Neural cell (in vitro differentiated cells): ENCODE data around the gene MTG1. TPM values are rescaled to one million over a fixed set of nuclear protein-coding genes. Genes with fewer than 3 reads are reported as not detected.
"Not testable (repeated sequence)": the region's sequence is repeated elsewhere in the genome, so short reads cannot be mapped to it uniquely, and the experiment has no call there.

Experiments used
- H2AFZ ChIP-seq: fragments of 200-600, 300-800 bp; sonication (generic), shearing (Covaris generic); 2 replicates; pipeline ENCODE4 v1.6.0; 2014; ENCODE audit warnings: low read depth, mild to moderate bottlenecking, antibody characterized with exemption, low read length, moderate library complexity
- H3F3A ChIP-seq: fragments of 200-600 bp; shearing (Covaris generic); 2 replicates; pipeline ENCODE4 v1.6.1; 2016; ENCODE audit warnings: mild to moderate bottlenecking, moderate library complexity, mixed read lengths, antibody characterized with exemption, low read length; ENCODE audit not compliant: insufficient read depth, poor library complexity, severe bottlenecking
- H3K27ac ChIP-seq: fragments of 200-600, 300-800 bp; sonication (generic), shearing (Covaris generic); 2 replicates; pipeline ENCODE4 v1.5.1; 2014; ENCODE audit warnings: mild to moderate bottlenecking, low read length, moderate library complexity
- H3K27me3 ChIP-seq: fragments of 300-800, 200-600 bp; sonication (generic), shearing (Covaris generic); 2 replicates; pipeline ENCODE4 v1.6.0; 2014; ENCODE audit warnings: mild to moderate bottlenecking, low read depth, low read length, moderate library complexity; ENCODE audit not compliant: insufficient read depth
- H3K36me3 ChIP-seq: fragments of 300-800, 200-600 bp; sonication (generic), shearing (Covaris generic); 2 replicates; pipeline ENCODE4 v1.5.1; 2014; ENCODE audit warnings: mild to moderate bottlenecking, antibody characterized with exemption, low read length, moderate library complexity; ENCODE audit not compliant: insufficient read depth
- H3K4me2 ChIP-seq: fragments of 300-800, 200-600 bp; sonication (generic), shearing (Covaris generic); 2 replicates; pipeline ENCODE4 v1.6.0; 2014; ENCODE audit warnings: mild to moderate bottlenecking, low read length
- H3K4me3 ChIP-seq: fragments of 300-800, 200-600 bp; sonication (generic), shearing (Covaris generic); 2 replicates; pipeline ENCODE4 v1.5.1; 2014; ENCODE audit warnings: mild to moderate bottlenecking, low read length, moderate library complexity
- H3K79me2 ChIP-seq: fragments of 200-600 bp; shearing (Covaris generic); replicated peaks from 2 replicates; pipeline ENCODE4 v1.6.0; 2014; ENCODE audit warnings: mild to moderate bottlenecking, low read length, moderate library complexity; ENCODE audit not compliant: insufficient read depth
- H3K9ac ChIP-seq: fragments of 300-800, 200-600 bp; sonication (generic), shearing (Covaris generic); 2 replicates; pipeline ENCODE4 v1.6.1; 2016; ENCODE audit warnings: mild to moderate bottlenecking, low read length, mixed read lengths
- H3K9me2 ChIP-seq: fragments of 200-600 bp; shearing (Covaris generic); 2 replicates; pipeline ENCODE4 v1.6.1; 2016; ENCODE audit warnings: mild to moderate bottlenecking, low read length, mixed read lengths; ENCODE audit not compliant: insufficient read depth
- H3K9me3 ChIP-seq: fragments of 200-600, 300-800 bp; sonication (generic), shearing (Covaris generic); 2 replicates; pipeline ENCODE4 v1.6.1; 2016; ENCODE audit warnings: mild to moderate bottlenecking, mixed run types, low read length, moderate library complexity, mixed read lengths
- H4K20me1 ChIP-seq: fragments of 200-600 bp; shearing (Covaris generic); 2 replicates; pipeline ENCODE4 v1.6.1; 2016; ENCODE audit warnings: mild to moderate bottlenecking, mixed run types; ENCODE audit not compliant: insufficient read depth
- CTCF ChIP-seq: fragments of 450-650 bp; IDR thresholded peaks from 2 replicates; pipeline ENCODE4 v1.5.1; 2014; ENCODE audit warnings: antibody characterized with exemption, mild to moderate bottlenecking, moderate library complexity; ENCODE audit not compliant: poor library complexity, severe bottlenecking
- EP300 ChIP-seq: fragments of 450-650 bp; conservative IDR thresholded peaks from 2 replicates; pipeline ENCODE4 v1.6.1; 2014; ENCODE audit warnings: antibody characterized with exemption, mild to moderate bottlenecking, moderate library complexity; ENCODE audit not compliant: poor library complexity, severe bottlenecking
- EZH2 ChIP-seq: fragments of 200-600, 300-800 bp; shearing (Covaris generic), sonication (generic); IDR thresholded peaks from 2 replicates; pipeline ENCODE4 v1.6.1; 2014; ENCODE audit warnings: antibody characterized with exemption, low read length, borderline replicate concordance, mild to moderate bottlenecking; ENCODE audit not compliant: insufficient read depth, poor library complexity, severe bottlenecking
- MXI1 ChIP-seq: fragments of 450-650 bp; conservative IDR thresholded peaks from 2 replicates; pipeline ENCODE4 v1.6.1; 2014; ENCODE audit warnings: antibody characterized with exemption, mild to moderate bottlenecking; ENCODE audit not compliant: poor library complexity, severe bottlenecking
- POLR2AphosphoS5 ChIP-seq: IDR thresholded peaks from 2 replicates; pipeline ENCODE4 v1.6.1; 2012
- RAD21 ChIP-seq: fragments of 450-650 bp; conservative IDR thresholded peaks from 2 replicates; pipeline ENCODE4 v1.6.1; 2014; ENCODE audit warnings: antibody characterized with exemption, mild to moderate bottlenecking, moderate library complexity
- REST ChIP-seq: IDR thresholded peaks from 2 replicates; pipeline ENCODE4 v1.6.1; 2012; ENCODE audit warnings: borderline replicate concordance
- SMC3 ChIP-seq: fragments of 450-650 bp; conservative IDR thresholded peaks from 2 replicates; pipeline ENCODE4 v1.6.1; 2014; ENCODE audit warnings: antibody characterized with exemption, mild to moderate bottlenecking, moderate library complexity; ENCODE audit not compliant: poor library complexity
- TAF1 ChIP-seq: IDR thresholded peaks from 2 replicates; pipeline ENCODE4 v1.6.1; 2012; ENCODE audit warnings: low read depth
- polyA plus RNA-seq: library from polyadenylated mRNA; depleted of rRNA; stranded (reverse); fragments of >200 nt; gene quantifications from 2 replicates; pipeline ENCODE4 v1.2.3, GENCODE V29; 2014

The MTG1 gene
- polyA plus RNA-seq, 1 donor from 2014 or later = 52.3 TPM

GRCh38 chr10:133366751-133367150 lies 27.2 kb upstream of the MTG1 start:
- Histone ChIP-seq H3K9ac (no peak overlapping the region), H3K27ac (no peak overlapping the region), H3K9me2 (no peaks in the 10 kb centered on the region), H3K9me3 (no peaks in the 10 kb centered on the region), H3K4me2 (no peak overlapping the region), H3K36me3 (no peaks in the 10 kb centered on the region), H4K20me1 (no peaks in the 10 kb centered on the region), H3F3A (no peaks in the 10 kb centered on the region), H3K4me3 (no peak overlapping the region), H3K27me3 (no peaks in the 10 kb centered on the region), H3K79me2 (no peaks in the 10 kb centered on the region), H2AFZ (no peak overlapping the region)
- TF ChIP-seq SMC3 (no peak), EP300 (no peak), CTCF (no peak)

GRCh38 chr10:133367461-133367860 lies 26.5 kb upstream of the MTG1 start:
- H3K36me3 ChIP-seq, H3K27me3 ChIP-seq, H3K4me3 ChIP-seq, H3F3A ChIP-seq, H2AFZ ChIP-seq, H3K9me3 ChIP-seq, H3K27ac ChIP-seq, H3K4me2 ChIP-seq, H4K20me1 ChIP-seq, H3K79me2 ChIP-seq, H3K9me2 ChIP-seq, H3K9ac ChIP-seq: not testable (repeated sequence)

GRCh38 chr10:133368153-133368552 lies 25.8 kb upstream of the MTG1 start:
- H3K36me3 ChIP-seq = no peaks in the 10 kb centered on the region
- TF ChIP-seq RAD21 = no peak
- H3K79me2 ChIP-seq = peaks cover 4% of the 10 kb centered on the region
- no peaks in the 10 kb centered on the region for H3K27me3 ChIP-seq
- H3K9me2 ChIP-seq = no peaks in the 10 kb centered on the region
- H3K9me3 ChIP-seq = no peaks in the 10 kb centered on the region
- no peaks in the 10 kb centered on the region for H4K20me1 ChIP-seq
- no peak overlapping the region for H3K4me3 ChIP-seq
- H2AFZ ChIP-seq = no peak overlapping the region
- H3K27ac ChIP-seq = no peak overlapping the region
- no peak overlapping the region for H3K4me2 ChIP-seq
- no peaks in the 10 kb centered on the region for H3F3A ChIP-seq
- H3K9ac ChIP-seq = no peak overlapping the region

GRCh38 chr10:133370030-133370786 lies 23.7 kb upstream of the MTG1 start:
- H3K9ac ChIP-seq = no peak overlapping the region
- TF ChIP-seq EP300 (no peak), RAD21 (no peak), MXI1 (no peak), TAF1 (no peak), EZH2 (no peak), CTCF (no peak), POLR2AphosphoS5 (no peak), SMC3 (no peak), REST (no peak)
- no peak overlapping the region for H3K4me3 ChIP-seq
- no peaks in the 10 kb centered on the region for H3K27me3 ChIP-seq
- H3K36me3 ChIP-seq = no peaks in the 10 kb centered on the region
- peaks cover 4% of the 10 kb centered on the region for H3K79me2 ChIP-seq
- no peak overlapping the region for H3K4me2 ChIP-seq
- no peaks in the 10 kb centered on the region for H3K9me2 ChIP-seq
- H3K27ac ChIP-seq = no peak overlapping the region
- no peaks in the 10 kb centered on the region for H3K9me3 ChIP-seq
- no peaks in the 10 kb centered on the region for H3F3A ChIP-seq
- H2AFZ ChIP-seq = no peak overlapping the region
- H4K20me1 ChIP-seq = no peaks in the 10 kb centered on the region
